H1 (cell line): Measurements from ENCODE around the gene GLB1L3. TPM values are rescaled to one million over a fixed set of nuclear protein-coding genes. Genes with fewer than 3 reads are reported as not detected.

ENCODE experiments used
- CTCF ChIA-PET: fragments of 300-600 bp; sonication (Branson Sonifier 250); formaldehyde crosslinking; loops from one replicate; lab custom pipeline; 2021; ENCODE audit not compliant: partially characterized antibody; lab: Charles Lee
- POLR2A ChIA-PET: fragments of 300-600 bp; sonication (Branson Sonifier 250); formaldehyde crosslinking; loops from one replicate; lab custom pipeline; 2021; ENCODE audit warnings: inconsistent platforms; ENCODE audit not compliant: partially characterized antibody; lab: Charles Lee
- DNase-seq, 2 experiments: peaks; one replicate each; pipeline versions ENCODE4 v3.0.0 to v3.0.0-alpha.2; 2010 to 2022; ENCODE audit warnings: low spot score in 2 of 2, low read depth in 1 of 2, mixed read lengths in 1 of 2
- FAIRE-seq: peaks from 2 replicates; lab custom pipeline; 2011; peaks lifted over from hg19 to GRCh38; lab: Jason Lieb, UNC
- H2AFZ ChIP-seq: 2 replicates; pipeline ENCODE4 v1.8.1; 2012; ENCODE audit warnings: low read length, inconsistent platforms
- H2AK5ac ChIP-seq: 2 replicates; pipeline ENCODE4 v1.6.1; 2013; ENCODE audit warnings: low read depth, low read length
- H2BK120ac ChIP-seq: replicated peaks from 2 replicates; pipeline ENCODE3; 2013; ENCODE audit warnings: low read depth, low read length, inconsistent platforms
- H2BK12ac ChIP-seq: 2 replicates; pipeline ENCODE4 v1.6.1; 2013; ENCODE audit warnings: low read depth, low read length
- H2BK15ac ChIP-seq: 2 replicates; pipeline ENCODE4 v1.6.1; 2013; ENCODE audit warnings: low read length
- H2BK20ac ChIP-seq: 2 replicates; pipeline ENCODE4 v1.6.1; 2013; ENCODE audit warnings: low read length
- H2BK5ac ChIP-seq: 2 replicates; pipeline ENCODE4 v1.6.1; 2013; ENCODE audit warnings: low read depth, low read length
- H3K14ac ChIP-seq: 2 replicates; pipeline ENCODE4 v1.6.1; 2013; ENCODE audit warnings: inconsistent platforms; ENCODE audit not compliant: insufficient read length
- H3K18ac ChIP-seq: 2 replicates; pipeline ENCODE4 v1.6.1; 2013; ENCODE audit warnings: low read length; ENCODE audit errors: extremely low read depth
- H3K23ac ChIP-seq: 2 replicates; pipeline ENCODE4 v1.6.1; 2013; ENCODE audit warnings: inconsistent platforms; ENCODE audit not compliant: insufficient read length
- H3K23me2 ChIP-seq: 2 replicates; pipeline ENCODE4 v1.6.1; 2013; ENCODE audit warnings: low read depth, low read length
- H3K27ac ChIP-seq: 2 replicates; pipeline ENCODE4 v1.6.1; 2011; ENCODE audit warnings: low read depth, low read length, inconsistent platforms
- H3K27me3 ChIP-seq, 4 experiments: replicated peaks in 1 of 4; 1 replicate in 1 of 4; 2 replicates in 3 of 4; pipeline versions ENCODE4 v1.6.1 to v1.8.1; 2011 to 2013; ENCODE audit warnings: low read length in 3 of 4, mild to moderate bottlenecking in 3 of 4, inconsistent platforms in 2 of 4, mixed read lengths in 2 of 4, moderate library complexity in 1 of 4; ENCODE audit not compliant: control insufficient read depth in 3 of 4, insufficient read depth in 3 of 4; ENCODE audit errors: extremely low read depth in 1 of 4
- H3K36me3 ChIP-seq, 4 experiments: 2 replicates each; pipeline versions ENCODE4 v1.6.1 to v1.8.1; 2011 to 2013; ENCODE audit warnings: mild to moderate bottlenecking in 4 of 4, low read length in 3 of 4, moderate library complexity in 2 of 4, control low read depth in 1 of 4, inconsistent platforms in 1 of 4; ENCODE audit not compliant: insufficient read depth in 4 of 4, control insufficient read depth in 2 of 4
- H3K4ac ChIP-seq: replicated peaks from 2 replicates; pipeline ENCODE3; 2013; ENCODE audit warnings: low read length, low read depth, mixed read lengths, inconsistent platforms; ENCODE audit not compliant: insufficient read length
- H3K4me1 ChIP-seq, 4 experiments: replicated peaks in 1 of 4; 1 replicate in 1 of 4; 2 replicates in 3 of 4; pipeline versions ENCODE4 v1.6.1 to v1.8.1; 2011 to 2013; ENCODE audit warnings: low read length in 3 of 4, inconsistent platforms in 2 of 4, mixed read lengths in 1 of 4; ENCODE audit not compliant: insufficient read depth in 4 of 4, control insufficient read depth in 3 of 4
- H3K4me2 ChIP-seq, 2 experiments: 2 replicates each; pipeline versions ENCODE4 v1.6.1 to v1.8.1; 2011 to 2013; ENCODE audit warnings: low read depth in 2 of 2, low read length in 2 of 2, control low read depth in 1 of 2, inconsistent platforms in 1 of 2, mild to moderate bottlenecking in 1 of 2; ENCODE audit not compliant: insufficient read depth in 1 of 2
- H3K4me3 ChIP-seq, 4 experiments: fragments of 200-600, 300-600 bp in 1 of 4; sonication (generic), shearing (Covaris generic), sonication (Bioruptor Twin) in 1 of 4; 2 replicates each; pipeline versions ENCODE4 v1.5.1 to v1.8.1; 2011 to 2016; ENCODE audit warnings: low read length in 4 of 4, low read depth in 3 of 4, control low read depth in 2 of 4, inconsistent platforms in 2 of 4, mild to moderate bottlenecking in 2 of 4, mixed read lengths in 1 of 4, moderate library complexity in 1 of 4; ENCODE audit not compliant: insufficient read depth in 2 of 4; ENCODE audit errors: extremely low read depth in 1 of 4
- H3K56ac ChIP-seq: replicated peaks from 2 replicates; pipeline ENCODE3; 2013; ENCODE audit warnings: low read depth, mild to moderate bottlenecking, mixed read lengths, low read length, inconsistent platforms; ENCODE audit not compliant: insufficient read length
- H3K79me1 ChIP-seq: 2 replicates; pipeline ENCODE4 v1.6.1; 2013; ENCODE audit warnings: low read depth, low read length, control low read depth
- H3K79me2 ChIP-seq, 2 experiments: 2 replicates each; pipeline versions ENCODE4 v1.6.1 to v1.8.1; 2012 to 2013; ENCODE audit warnings: low read length in 2 of 2, mild to moderate bottlenecking in 2 of 2, inconsistent platforms in 1 of 2; ENCODE audit not compliant: insufficient read depth in 2 of 2, control insufficient read depth in 1 of 2
- H3K9ac ChIP-seq, 4 experiments: replicated peaks in 1 of 4; 1 replicate in 1 of 4; 2 replicates in 3 of 4; pipeline versions ENCODE4 v1.6.1 to v1.8.1; 2011 to 2013; ENCODE audit warnings: low read depth in 3 of 4, low read length in 3 of 4, control low read depth in 2 of 4, mild to moderate bottlenecking in 2 of 4, moderate library complexity in 2 of 4, inconsistent platforms in 1 of 4; ENCODE audit errors: extremely low read depth in 1 of 4
- H3K9me3 ChIP-seq, 2 experiments: 2 replicates each; pipeline versions ENCODE4 v1.6.1 to v1.8.1; 2012 to 2013; ENCODE audit warnings: mild to moderate bottlenecking in 2 of 2, moderate library complexity in 2 of 2, control low read depth in 1 of 2, inconsistent platforms in 1 of 2, low read depth in 1 of 2, low read length in 1 of 2, mixed read lengths in 1 of 2; ENCODE audit not compliant: insufficient read depth in 2 of 2
- H4K20me1 ChIP-seq, 2 experiments: replicated peaks in 1 of 2; 2 replicates each; pipeline versions ENCODE3 to v1.8.1; 2011 to 2013; ENCODE audit warnings: inconsistent platforms in 2 of 2, low read length in 2 of 2, mild to moderate bottlenecking in 1 of 2; ENCODE audit not compliant: insufficient read depth in 2 of 2, control insufficient read depth in 1 of 2
- H4K5ac ChIP-seq: 2 replicates; pipeline ENCODE4 v1.6.1; 2013; ENCODE audit warnings: low read length, low read depth, mixed read lengths, inconsistent platforms; ENCODE audit not compliant: insufficient read length
- H4K8ac ChIP-seq: 2 replicates; pipeline ENCODE4 v1.8.0; 2013; ENCODE audit warnings: mild to moderate bottlenecking, moderate library complexity, low read length, inconsistent platforms; ENCODE audit not compliant: insufficient read depth; ENCODE audit errors: extremely low read depth
- H4K91ac ChIP-seq: replicated peaks from 2 replicates; pipeline ENCODE3; 2013; ENCODE audit warnings: low read length, mixed read lengths, inconsistent platforms; ENCODE audit not compliant: insufficient read length
- BACH1 ChIP-seq: IDR thresholded peaks from 2 replicates; pipeline ENCODE4 v1.6.1; 2012; ENCODE audit warnings: low read length, improper control_type of control experiment
- EZH2 ChIP-seq: fragments of 200-600 bp; sonication (generic); IDR thresholded peaks from 2 replicates; pipeline ENCODE4 v1.7.1; 2012; ENCODE audit warnings: low read depth, mild to moderate bottlenecking, moderate library complexity, low read length, inconsistent platforms; ENCODE audit not compliant: severe bottlenecking
- WGBS, 2 experiments: shearing (Covaris generic) in 1 of 2; methylation state at CpG; one replicate each; pipeline versions ENCODE4 v1.1.6 to v1.1.7; 2013 to 2015; ENCODE audit warnings: low lambda C conversion rate in 2 of 2, mixed read lengths in 2 of 2, inconsistent platforms in 1 of 2, low coverage in 1 of 2, missing lambda C conversion rate in 1 of 2; ENCODE audit not compliant: insufficient replicate concordance in 2 of 2, insufficient coverage in 1 of 2, insufficient read length in 1 of 2; ENCODE audit errors: extremely low coverage in 1 of 2, missing lambda C conversion rate in 1 of 2; 5-methylcytosine and 5-hydroxymethylcytosine counted together
- polyA plus RNA-seq, 7 experiments: library from polyadenylated mRNA; depleted of rRNA in 3 of 7; stranded (reverse) in 5 of 7; unstranded in 2 of 7; fragments of >200 nt in 5 of 7; fragments of 200-250 nt in 2 of 7; gene quantifications; 1 replicate in 5 of 7; 2 replicates in 1 of 7; 4 replicates in 1 of 7; pipeline versions ENCODE4 v1.2.1 to v1.2.3, GENCODE V29; 2011 to 2013; ENCODE audit warnings: missing spikeins in 2 of 7, mixed read lengths in 2 of 7
- total RNA-seq: library from RNA; stranded (reverse); fragmentation: NEBNext Ultra II Directional; extraction: Animal tissue kit (Norgen Biotek cat#: 25700); gene quantifications from 2 replicates; pipeline ENCODE4 v1.2.1, GENCODE V29; 2021

GLB1L3 gene
- total and polyA plus RNA-seq, 2 of the 8 experiments (the other 6 are each of a cell fraction or from before 2014, with no cell fraction given), result 14.9 to 33.2 TPM

GRCh38 chr11:134330611-134331353, 54.6 kb downstream of the GLB1L3 start:
- peaks cover 0 to 5% (median 4%) of the 10 kb centered on the region in 4 experiments; a peak in 4 of 7 replicates for H3K4me1 ChIP-seq
- H3K36me3 ChIP-seq, result no peaks in the 10 kb centered on the region
- H2BK15ac ChIP-seq, result no peak overlapping the region
- H2BK120ac ChIP-seq, result no peak overlapping the region
- H3K9ac ChIP-seq, result no peak overlapping the region; a peak in 1 of 7 replicates
- peak overlapping the region; percentile 61 to 75 for H3K4me2 ChIP-seq
- H3K23ac ChIP-seq, result no peak overlapping the region
- H3K18ac ChIP-seq, result no peak overlapping the region
- DNase-seq, result no peak
- H2AK5ac ChIP-seq, result no peak overlapping the region
- TF ChIP-seq BACH1 (no peak), EZH2 (peak; percentile 32)
- TF ChIP-seq, all 59 proteins: peak for 1
- H2BK20ac ChIP-seq, result no peak overlapping the region
- H3K56ac ChIP-seq, result no peak overlapping the region
- no peak overlapping the region for H4K8ac ChIP-seq
- H4K91ac ChIP-seq, result no peak overlapping the region
- no peak overlapping the region for H4K5ac ChIP-seq
- no peak overlapping the region for H3K14ac ChIP-seq
- H3K79me1 ChIP-seq, result no peaks in the 10 kb centered on the region
- peaks cover 8% of the 10 kb centered on the region; the same call in 1 of the 2 replicates for H3K23me2 ChIP-seq
- H3K27me3 ChIP-seq, result peaks cover 0 to 36% (median 24%) of the 10 kb centered on the region in 4 experiments; a peak in 5 of 7 replicates
- no peak overlapping the region for H2BK5ac ChIP-seq
- H3K79me2 ChIP-seq, result no peaks in the 10 kb centered on the region
- no peak overlapping the region for H2AFZ ChIP-seq
- no peak overlapping the region for H3K4ac ChIP-seq
- WGBS, 2 experiments, result 58% methylated on average over 22 of the region's 22 CpGs; no CpG with 5 or more reads in 1 of the 2 experiments
- peak; percentile 39 for FAIRE-seq
- no peak overlapping the region for H2BK12ac ChIP-seq
- peak overlapping the region in 3 of 4 experiments; percentile 27 to 60 (median 33); a peak in 4 of 8 replicates for H3K4me3 ChIP-seq
- CTCF ChIA-PET, result no interaction called here
- POLR2A ChIA-PET, result no interaction called here
- H3K9me3 ChIP-seq, result no peaks in the 10 kb centered on the region
- H4K20me1 ChIP-seq, result no peaks in the 10 kb centered on the region
- no peak overlapping the region for H3K27ac ChIP-seq
